Right lobe of liver (tissue), 4 donors: ENCODE data around the gene ITGAE.

Experiments used
- CTCF ChIP-seq, 4 donors: fragments of 200-600 bp in 3 of 4; fragments of 450-650 bp in 1 of 4; IDR thresholded peaks; one replicate each; pipeline versions ENCODE4 v1.5.1 to v1.8.0; 2016 to 2022; ENCODE audit warnings: antibody characterized with exemption in 4 of 4, mild to moderate bottlenecking in 2 of 4
- POLR2A ChIP-seq: fragments of 450-650 bp; IDR thresholded peaks from one replicate; pipeline ENCODE4 v1.6.1; 2017; ENCODE audit warnings: antibody characterized with exemption, mild to moderate bottlenecking
- donor health status: DM: no; HTN: no; CAD: no.
- donor health status: DM: no; HTN: no; CAD: no.
- donor health status: DM: no; HTN: yes; CAD: no.

GRCh38 chr17:3678095-3678820 is 122.7 kb downstream of the ITGAE start:
- TF ChIP-seq CTCF (IDR thresholded peaks at IDR 0.05) (no peak), POLR2A (no peak)
